NCI-H82 (cell line): Measurements from ENCODE around the gene KCNC1.

ENCODE experiments used
- DNase-seq: peaks from one replicate; lab custom pipeline; 2025; lab: John Stamatoyannopoulos, UW

Gene KCNC1

DNA sequence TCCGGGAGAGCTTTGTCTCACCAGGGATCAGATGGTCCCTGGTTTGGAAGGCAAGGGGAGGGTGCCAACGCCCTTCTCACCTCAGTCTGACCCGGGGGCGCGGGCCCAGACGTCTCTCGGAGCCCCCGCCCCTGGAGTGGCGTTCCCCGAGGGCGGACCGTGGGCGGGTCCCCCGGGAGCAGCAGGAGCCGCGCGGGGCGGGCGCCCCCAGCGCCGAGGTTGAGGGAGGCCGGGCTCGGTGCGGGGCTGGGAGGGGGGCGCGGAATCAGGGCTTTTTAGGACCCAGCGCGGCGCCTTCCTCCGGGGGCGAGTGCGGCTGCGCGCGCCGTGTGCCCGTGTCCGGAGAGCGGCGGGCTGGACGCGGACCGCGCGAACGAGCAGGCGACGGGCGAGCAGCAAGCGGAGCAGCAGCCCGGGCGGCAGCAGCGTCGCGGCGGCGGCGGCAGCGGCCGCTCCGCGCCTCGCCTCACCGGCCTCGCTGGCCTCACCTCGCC, at the start of gene KCNC1:
Gene KCNC1 (plus strand): TSS at position 364 of the 494 bp plus-strand sequence. CDS start 1,222 bp downstream, outside the sequence.
- peak; percentile 85 for DNase-seq

DNA sequence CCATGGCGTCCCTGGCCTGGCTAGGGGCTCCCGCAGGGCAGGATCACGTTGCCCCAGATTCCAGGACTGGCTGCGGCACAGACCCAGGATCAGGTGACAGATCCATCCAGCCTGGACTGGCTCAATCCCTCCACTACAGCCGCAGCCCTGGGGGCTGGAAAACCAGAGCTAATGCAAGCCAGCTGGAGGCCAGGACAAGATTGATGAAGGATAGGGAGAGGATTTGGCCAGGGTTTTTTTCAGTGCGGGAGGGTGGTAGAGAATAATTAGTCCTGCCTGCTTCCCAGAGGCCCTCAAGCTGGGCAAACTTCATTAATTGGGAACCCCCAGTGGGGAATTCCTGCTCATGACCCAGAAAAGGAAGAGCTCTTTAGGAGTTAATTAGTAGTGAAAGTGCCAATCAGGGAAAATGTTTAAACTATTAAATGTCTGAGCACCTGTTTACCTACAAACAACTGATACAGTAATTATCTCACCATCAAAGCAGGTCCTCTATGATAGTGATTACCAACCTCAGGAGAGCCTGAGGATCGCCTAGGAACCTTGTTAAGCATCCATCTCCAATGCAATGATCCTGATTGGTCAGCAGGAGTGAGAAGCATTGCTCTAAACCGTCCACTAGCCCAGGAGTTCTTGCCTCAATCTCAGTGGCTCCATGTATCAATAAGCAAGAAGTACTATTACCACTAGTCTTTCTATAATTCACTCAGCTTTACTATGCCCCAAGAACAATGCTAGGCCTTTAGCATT, 48.2 kb upstream of the KCNC1 start:
- DNase-seq = peak; percentile 90

DNA sequence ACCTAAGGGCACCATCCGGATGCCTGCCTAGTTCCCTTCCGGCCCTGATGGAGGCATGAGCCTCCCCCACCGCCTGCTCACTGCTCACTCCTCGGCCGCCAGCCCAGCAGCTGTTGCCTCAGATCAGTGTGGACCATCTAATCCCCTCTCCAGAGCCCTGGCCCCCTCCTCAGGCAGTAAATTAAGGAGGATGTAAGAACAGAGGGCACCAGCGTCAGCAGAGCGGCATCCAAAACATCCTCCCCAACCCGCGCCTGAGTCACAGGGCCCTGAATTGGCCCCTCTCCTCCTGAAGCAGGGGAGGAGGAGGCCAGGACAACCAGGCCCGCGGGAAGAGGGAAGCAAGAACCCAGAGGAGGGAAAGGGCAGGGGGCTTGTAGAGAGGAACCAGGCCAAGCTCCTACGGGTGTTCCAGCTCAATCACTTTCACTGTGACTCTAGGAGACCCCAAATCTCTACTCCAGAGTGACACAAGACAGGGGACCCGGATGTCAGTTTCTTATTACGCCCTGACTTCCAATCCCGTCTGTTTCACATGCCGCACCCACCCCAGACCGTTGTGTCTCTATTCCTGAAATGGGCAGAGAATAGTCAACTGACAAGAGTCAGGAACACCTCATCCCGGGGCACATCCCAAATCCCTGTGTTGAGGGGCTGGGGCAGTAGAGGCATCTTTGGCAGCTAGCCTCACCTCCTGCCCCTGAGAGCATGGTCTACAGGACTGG, 46.5 kb upstream of the KCNC1 start:
- peak; percentile 93 for DNase-seq

DNA sequence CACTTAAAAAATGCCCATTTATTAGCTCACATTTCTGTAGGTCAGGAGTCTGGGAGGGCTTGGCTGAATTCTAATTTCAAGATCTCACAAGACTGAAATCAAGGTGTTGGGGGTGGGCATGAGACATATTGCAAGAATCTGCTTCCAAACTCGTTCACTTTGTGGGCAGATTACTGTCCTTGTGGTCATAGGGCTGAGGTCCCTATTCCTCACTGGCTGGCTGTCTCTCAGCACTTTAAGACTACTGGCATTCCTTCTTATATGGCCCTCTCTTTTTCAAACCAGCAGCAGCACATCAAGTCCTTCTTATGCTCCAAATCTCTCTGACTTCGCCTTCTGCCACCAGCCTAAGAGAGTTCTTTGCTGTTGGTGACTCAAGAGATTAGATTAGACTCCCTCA, 43.0 kb upstream of the KCNC1 start:
- peak; percentile 69 for DNase-seq

DNA sequence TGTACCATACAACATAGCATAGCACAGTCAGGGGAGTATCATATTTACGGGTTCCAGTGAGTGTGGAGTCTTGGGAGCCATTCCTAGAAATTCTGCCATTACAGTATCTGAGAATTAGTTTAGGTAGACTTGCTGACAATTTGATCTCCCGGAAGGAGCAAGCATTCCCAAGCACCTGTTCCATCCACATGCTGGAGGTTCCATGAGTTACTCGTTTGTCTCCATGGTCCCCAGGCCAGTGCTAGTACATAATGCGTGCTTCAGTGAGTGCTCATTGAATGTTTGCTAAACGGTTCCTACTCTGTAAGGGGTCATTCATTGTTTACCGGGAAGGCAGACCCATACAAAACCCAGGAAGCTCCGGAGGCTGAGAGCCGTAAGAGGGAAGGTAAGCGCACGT, 42.6 kb upstream of the KCNC1 start:
- no peak for DNase-seq

DNA sequence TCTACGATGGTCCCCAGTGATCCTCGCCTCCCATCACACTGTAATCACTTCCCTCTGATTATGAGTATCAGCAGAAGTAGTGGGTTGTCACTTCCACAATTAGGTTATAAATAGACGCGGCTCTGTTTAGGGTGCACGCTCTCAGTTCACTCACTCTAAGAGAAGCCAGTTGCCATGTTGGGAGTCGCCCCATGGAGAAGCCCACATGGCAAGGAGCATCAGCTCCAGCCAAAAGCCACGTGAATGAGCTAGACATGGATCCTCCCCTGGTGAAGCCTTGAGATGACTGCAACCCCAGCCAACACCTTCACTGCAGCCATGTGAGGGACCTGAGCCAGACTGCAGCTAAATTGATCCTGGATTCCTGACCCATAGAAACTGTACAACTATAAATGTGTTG, 41.6 kb upstream of the KCNC1 start:
- no peak for DNase-seq

DNA sequence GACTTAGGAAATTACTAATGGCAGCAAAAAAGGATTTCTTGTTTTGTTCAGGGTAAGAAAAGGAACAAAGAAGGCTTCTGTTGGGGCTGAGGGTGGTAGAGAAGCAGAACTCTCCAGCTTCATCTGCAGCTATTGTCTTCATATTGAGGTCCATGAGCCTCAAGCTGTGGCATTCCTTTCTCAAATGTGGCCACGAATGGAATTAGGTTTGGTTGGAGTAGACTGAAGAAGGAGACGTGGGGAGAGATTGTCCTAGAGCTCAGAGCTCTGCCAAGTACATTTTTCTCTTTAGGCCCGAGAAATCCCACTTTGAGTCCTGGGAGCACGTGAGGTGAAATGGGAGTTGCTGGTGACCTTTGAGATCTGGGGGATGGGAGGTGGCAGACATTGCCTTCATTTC, 41.0 kb upstream of the KCNC1 start:
- no peak for DNase-seq

DNA sequence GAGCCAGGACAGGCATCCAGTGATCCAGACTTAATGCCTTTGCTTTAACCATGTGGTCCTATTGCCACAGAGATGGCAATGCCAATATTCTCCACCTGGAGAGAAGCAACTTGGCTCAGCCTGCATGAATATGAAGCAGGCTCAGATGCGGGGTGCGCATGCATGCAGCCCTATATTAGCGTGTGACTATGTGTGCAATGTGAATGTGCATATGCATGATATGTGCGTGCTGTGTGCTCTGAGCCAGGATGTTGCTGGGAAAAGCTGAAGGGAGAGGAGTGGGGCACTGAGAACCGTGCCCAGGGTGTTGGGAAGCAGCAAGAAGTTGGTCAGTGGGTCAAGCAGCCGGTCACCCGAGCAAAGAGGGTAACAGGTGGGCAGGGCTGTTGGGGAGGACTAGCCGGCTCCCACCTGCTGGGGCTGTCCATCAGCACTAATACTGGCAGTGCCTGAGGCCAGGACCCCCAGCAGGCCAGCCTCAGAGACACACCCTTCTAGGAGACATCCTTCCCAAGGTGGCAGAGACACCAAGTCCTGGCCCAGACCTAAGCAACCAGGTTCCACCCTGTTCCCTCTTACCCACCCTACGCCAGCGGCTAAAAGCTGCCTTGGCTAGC, 40.0 kb upstream of the KCNC1 start:
- no peak for DNase-seq

DNA sequence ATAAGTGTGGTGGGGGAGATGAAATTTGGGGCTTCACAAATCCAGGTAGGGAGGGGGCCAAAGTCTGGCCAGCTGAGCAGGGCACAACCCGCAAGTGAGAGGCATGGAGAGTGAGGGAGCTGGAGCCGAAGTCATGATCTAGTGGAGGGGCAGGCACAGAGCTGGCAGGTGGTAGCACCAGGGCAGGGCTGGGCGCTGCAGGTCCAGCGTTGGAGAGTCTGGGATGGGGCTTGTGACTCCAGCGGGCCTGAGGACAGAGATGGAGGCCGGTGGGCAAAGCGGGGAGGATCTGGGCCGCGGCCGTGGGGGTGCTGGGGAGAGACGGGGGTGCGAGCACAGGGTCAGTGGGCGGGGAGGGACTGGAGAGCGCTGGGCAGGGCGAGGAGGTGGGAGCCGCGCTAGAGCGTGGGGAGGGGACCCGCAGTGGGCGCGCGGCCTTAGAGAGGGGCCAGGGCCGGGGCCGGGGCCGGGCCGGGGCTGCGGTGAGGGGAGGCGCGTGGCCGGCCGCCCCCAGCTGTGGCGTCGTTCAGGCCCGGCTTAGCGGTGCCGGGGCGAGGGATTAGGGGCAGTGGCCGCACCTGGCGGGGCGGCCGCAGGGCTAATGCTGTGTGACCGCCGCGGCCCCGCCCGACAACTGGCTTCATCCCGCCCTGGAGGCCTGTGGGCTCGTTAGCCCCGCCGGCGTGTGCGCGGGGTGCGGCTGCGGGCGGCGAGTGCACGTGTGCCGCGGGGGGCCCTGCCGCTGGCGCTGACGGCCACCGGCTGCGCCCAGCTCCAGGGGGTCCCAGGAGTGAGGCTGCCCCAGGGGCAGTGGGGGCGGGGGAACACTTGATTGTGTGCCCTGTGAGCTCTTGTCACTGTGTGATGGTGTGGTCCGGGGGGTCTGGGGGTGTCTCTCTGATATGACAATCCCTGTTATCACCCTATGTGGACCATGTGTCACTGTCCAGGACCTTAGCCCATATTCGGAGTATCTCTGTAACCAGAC, 38.8 kb upstream of the KCNC1 start:
- DNase-seq = no peak

DNA sequence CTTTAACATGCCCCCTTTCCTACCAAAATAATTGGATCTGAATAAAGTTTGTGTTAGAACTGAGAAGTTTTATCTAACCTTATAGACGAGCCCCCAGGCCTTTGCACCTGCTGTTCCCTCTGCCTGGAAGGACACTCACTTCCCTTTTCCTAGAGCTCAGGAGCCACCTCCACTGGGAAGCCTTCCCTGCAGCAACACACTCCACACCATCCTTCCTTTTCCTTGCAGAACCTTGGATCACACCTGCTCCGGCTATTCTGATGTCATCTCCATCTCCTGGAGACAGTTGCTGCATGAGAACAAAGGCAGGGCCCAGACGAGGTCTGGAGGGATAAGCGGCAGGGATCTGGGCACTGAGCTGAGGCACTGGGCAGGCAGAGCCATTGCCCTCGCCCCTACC, 37.8 kb upstream of the KCNC1 start:
- DNase-seq = no peak

DNA sequence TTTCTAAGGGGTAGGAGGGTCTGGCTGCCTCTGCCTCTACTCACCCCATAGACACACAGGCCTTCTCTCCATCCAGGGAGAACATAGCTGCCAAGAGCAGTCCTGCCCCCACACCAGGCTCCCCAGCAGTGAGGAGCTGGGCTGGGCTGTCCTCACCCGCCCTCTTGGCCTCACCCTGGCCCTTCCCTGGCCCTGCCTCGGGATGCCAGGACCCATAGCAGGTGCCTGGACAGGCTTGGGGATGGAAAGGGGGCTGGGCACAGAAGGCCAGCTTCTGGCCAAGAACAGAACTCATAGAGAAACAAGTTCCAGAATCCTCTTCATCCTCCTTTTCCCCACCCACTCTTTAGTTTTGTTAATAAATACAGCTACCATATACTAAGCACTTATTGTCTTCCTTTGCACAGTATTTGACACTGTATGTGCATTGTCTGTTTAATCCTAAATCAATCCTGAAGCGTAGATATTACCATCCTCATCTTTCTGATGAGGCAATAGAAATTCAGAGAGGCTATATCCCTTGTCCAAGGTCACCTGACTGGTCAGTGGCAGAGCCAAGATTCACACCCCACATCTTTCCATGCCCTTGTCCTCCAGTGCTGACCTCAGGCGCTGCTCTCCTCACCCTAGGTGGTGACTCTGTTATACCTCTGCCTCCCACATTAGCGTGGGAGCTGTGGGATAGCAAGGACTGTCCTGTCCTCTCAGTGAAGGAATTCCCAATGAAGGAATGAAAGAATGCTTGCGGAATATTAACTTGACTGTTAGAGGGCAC, 37.2 kb upstream of the KCNC1 start:
- DNase-seq = no peak

DNA sequence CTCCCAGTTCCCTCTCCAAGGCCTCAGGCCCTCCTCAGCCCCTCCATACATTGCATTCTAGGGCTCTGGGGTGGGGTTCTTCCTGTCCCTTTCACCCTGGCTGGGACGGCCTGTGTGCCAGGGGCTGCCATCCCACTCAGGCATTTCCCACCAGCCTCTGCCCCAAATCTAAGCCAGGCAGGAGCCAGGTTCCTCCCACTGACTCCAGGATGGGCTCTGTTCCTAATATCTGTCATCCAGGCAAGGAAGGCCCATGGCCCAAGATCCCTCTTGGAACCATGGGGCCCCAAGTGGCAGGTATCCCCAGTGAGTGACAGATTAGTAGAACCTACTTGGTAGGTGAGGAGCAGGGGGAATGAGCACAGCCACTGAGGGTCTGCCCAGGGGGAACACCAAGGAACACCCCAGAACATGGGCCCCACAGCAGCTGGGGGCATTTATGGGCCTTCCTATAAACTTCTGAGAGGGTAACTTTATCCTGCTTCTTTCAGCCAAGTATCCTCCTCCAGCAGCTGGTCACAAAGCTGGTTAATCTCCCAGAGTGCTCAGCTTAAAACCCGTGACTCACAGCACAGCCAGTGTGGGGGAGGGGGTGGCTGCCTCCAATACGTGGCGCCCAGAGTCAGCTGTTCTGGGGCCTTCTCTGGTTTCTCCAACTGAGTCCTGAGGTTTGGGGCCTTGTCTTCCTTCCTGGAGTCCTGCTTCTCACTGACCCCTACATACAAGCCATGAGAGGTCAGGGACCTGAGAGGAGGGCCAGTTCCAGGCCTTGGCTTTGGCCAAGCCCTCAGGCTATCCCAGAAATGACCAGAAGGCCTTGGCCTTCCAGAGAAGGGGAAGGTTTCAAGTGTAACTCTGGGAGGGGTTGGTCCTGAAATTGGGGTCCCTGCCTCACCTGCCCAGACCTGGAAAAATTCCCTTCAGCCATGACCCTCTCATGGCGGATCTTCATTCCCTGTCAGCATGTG, 35.1 kb upstream of the KCNC1 start:
- DNase-seq = peak; percentile 94

DNA sequence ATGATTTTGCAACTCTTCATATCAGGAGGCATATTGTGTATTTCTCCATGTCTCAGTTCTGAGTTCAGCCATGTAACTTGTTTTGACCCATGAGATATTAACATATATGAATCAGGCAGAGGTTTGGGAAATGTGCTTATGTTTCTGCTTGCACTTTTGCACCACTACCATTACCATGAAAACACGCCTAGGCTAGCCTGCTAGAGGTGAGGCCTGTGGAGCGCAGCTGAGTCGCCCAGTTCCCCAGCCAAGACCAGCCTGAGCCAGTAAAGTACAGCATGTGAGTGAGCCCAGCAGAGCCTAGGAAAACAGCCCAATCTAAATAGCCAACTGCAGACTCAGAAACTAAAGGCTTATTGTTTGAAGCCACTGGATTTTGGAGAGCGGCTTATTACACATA, 33.6 kb upstream of the KCNC1 start:
- no peak for DNase-seq

DNA sequence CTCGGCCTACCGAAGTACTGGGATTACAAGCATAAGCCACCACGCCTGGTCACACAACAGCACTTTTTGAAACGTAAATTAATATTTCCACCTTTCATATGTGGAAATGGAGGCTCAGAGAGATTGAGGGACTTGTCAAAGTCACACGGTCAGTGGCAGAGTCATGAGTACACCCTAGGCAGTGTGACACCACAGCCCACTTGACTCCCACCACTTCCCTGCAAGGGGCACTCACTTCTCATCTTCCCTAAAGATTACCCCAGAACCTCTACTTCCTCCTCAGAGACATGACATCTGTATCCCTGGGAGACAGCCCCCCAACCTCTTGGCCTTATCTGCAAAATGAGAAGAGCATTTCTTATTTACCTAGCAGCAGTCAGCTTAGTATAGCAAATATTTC, 31.7 kb upstream of the KCNC1 start:
- DNase-seq = no peak

DNA sequence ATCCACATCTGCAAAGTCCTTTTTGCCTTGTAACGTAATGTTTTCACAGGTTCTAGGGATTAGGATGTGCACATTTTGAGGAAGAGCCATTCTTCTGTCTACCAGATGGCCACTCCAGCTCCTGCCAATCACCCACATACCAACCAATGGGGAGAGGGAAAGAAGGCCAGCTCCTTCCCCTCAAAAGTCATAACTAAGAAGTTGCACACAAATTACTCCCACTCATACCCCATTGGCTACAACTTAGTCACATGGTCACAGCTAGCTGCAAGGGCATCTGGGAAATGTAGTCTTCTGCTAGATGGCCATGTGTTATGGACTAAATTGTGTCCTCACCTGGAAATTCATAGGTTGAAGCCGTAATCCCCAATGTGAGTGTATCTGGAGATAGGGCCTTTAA, 30.6 kb upstream of the KCNC1 start:
- DNase-seq = peak; percentile 56

DNA sequence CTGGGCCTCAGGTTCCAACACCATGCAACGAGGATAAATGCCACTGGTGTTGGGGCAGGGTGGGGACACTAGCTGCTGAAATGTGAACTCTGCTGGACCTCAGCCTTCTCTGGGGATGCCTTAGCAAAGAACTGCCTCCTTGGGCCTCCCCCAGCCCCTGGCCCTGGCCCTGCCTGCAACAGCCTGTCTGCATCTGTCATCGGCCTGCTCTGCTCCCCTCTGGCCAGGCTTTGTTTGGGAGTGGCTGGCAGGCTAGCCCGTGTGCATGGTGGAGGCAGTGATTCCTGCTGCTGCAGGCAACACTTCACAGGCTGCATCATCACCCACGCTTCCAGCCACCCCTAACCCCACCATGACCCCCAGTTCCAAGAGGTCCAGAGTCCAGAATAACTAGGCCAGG, 26.8 kb upstream of the KCNC1 start:
- DNase-seq = no peak

DNA sequence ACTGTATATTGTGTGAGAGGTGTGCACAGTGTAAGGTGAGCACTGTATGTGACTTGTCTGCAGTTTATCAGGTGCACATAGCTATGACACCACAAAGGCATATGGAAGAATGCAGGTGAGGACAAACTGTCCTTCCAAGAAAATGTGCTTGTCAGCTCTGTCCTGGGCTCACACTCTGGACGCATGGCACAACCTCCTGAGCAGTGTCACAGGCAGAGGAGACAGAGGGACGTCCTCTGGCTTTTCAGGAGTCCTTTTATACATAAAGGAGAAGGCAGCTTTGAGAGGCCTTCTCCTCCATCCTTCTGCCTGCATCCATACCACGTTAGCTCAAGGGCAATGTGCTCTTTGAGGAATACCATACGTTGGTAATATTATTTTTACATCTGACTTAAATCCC, 22.7 kb upstream of the KCNC1 start:
- no peak for DNase-seq

DNA sequence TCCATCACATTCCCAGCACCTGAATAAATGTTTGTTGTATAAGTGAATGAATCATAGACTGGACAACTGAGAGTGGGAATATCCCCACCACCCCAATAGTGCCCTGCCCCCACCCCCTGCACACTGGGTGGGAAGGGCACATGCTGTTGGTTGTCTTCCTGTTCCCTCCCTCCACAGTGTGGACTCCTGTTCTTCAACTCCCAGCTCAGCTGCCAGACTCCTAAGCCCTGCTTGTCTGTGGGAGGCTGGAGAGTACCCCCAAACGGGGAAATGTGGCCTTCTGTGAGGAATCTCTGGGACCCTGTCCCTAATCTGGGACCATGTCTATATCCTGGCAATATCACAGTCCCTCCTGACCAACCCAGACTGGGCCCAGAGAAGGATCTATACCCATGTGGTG, 20.7 kb upstream of the KCNC1 start:
- no peak for DNase-seq

DNA sequence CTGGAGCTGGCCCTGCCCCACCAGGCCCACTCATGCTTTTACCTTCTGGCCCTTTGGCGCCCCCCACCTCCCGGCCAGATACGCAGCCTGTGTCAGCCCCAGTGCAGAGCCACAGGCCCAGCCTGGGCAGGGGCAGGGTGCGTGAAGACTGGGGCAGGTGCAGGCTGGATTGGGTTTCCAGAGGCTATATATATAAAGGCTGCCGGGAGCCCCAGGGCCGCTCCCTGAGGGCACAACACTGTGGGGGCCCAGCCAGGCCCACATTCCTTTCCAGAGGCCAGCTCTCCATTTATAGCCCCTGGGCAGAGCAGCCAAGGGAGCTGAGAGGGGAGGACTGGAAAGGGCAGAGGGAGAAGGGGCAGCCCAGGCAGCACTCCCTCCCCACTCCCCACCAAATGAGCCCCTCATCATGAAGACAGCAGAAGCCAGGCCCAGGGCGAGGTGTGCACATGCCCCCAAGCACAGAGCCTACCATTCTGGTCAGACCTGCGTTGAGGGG, 20.2 kb upstream of the KCNC1 start:
- DNase-seq = peak; percentile 33

DNA sequence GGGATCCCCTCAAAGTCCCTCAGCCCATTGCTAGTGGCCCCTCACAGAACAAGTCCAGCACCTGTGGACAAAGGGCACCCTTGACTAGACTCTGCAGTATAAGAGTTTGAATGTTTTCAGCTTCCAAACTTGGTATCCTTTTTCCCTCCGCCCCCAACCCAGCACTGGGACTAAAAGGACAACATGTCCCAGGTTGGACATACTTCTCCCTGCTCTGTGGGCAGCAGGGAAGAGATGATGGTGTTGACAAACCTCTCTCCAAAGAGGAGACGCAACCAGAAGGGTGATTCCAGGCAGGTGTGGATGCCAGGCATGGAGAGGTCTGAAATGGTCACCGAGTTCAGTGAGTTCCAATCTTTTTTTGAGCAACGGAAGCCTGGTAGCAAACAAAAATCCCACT, 19.7 kb upstream of the KCNC1 start:
- no peak for DNase-seq
